OCI-LY7 (cell line): ENCODE data around the gene LHX3. TPM values are rescaled to one million over a fixed set of nuclear protein-coding genes. Genes with fewer than 3 reads are reported as not detected.

Source experiments
- BruUV-seq: library from RNA; stranded (reverse); fragments of 400-500 nt; replicated peaks from 2 replicates; lab custom pipeline; 2021; lab: Mats Ljungman, UMichigan
- CTCF ChIA-PET: fragments of 300-600 bp; sonication (Branson Sonifier 250); formaldehyde crosslinking; loops from one replicate; lab custom pipeline; 2022; ENCODE audit warnings: antibody characterized with exemption; ENCODE audit not compliant: unreplicated experiment; lab: Charles Lee
- POLR2A ChIA-PET: fragments of 300-600 bp; sonication (Branson Sonifier 250); formaldehyde crosslinking; loops from one replicate; lab custom pipeline; 2022; ENCODE audit warnings: antibody characterized with exemption; lab: Charles Lee
- DNase-seq: peaks from one replicate; pipeline ENCODE4 v3.0.0-alpha.2; 2015; ENCODE audit warnings: low spot score
- H2AFZ ChIP-seq: fragments of 200-600 bp; sonication (generic), shearing (Covaris generic); 2 replicates; pipeline ENCODE4 v1.6.1; 2014; ENCODE audit warnings: mild to moderate bottlenecking, antibody characterized with exemption, low read length, moderate library complexity
- H3K27ac ChIP-seq: fragments of 200-600 bp; sonication (generic); 2 replicates; pipeline ENCODE4 v1.5.1; 2014; ENCODE audit warnings: mixed run types, low read depth, mild to moderate bottlenecking, moderate library complexity, low read length, inconsistent platforms; ENCODE audit not compliant: poor library complexity, severe bottlenecking
- H3K36me3 ChIP-seq: fragments of 200-600 bp; sonication (generic); 2 replicates; pipeline ENCODE4 v1.6.1; 2014; ENCODE audit warnings: mild to moderate bottlenecking, antibody characterized with exemption, low read length, moderate library complexity, mixed read lengths; ENCODE audit not compliant: insufficient read depth
- H3K4me1 ChIP-seq: fragments of 200-600 bp; sonication (generic); 2 replicates; pipeline ENCODE4 v1.5.1; 2014; ENCODE audit warnings: mild to moderate bottlenecking, low read length; ENCODE audit not compliant: insufficient read depth, poor library complexity, severe bottlenecking
- H3K4me2 ChIP-seq: fragments of 200-600 bp; sonication (generic); 2 replicates; pipeline ENCODE4 v1.6.1; 2014; ENCODE audit warnings: mild to moderate bottlenecking, low read length
- H3K4me3 ChIP-seq: fragments of 200-600 bp; sonication (generic); 2 replicates; pipeline ENCODE4 v1.5.1; 2014; ENCODE audit warnings: mild to moderate bottlenecking, low read depth, low read length; ENCODE audit not compliant: poor library complexity, severe bottlenecking
- H3K79me2 ChIP-seq: fragments of 200-600 bp; sonication (generic); 2 replicates; pipeline ENCODE4 v1.6.1; 2016; ENCODE audit warnings: low read depth, mild to moderate bottlenecking, low read length, moderate library complexity, mixed read lengths; ENCODE audit not compliant: insufficient read depth
- H3K9me2 ChIP-seq: fragments of 200-600 bp; sonication (generic); 2 replicates; pipeline ENCODE4 v1.6.1; 2016; ENCODE audit warnings: mild to moderate bottlenecking, low read length, mixed read lengths; ENCODE audit not compliant: insufficient read depth
- H3K9me3 ChIP-seq: fragments of 200-600 bp; sonication (generic); 2 replicates; pipeline ENCODE4 v1.6.1; 2014; ENCODE audit warnings: mild to moderate bottlenecking, mixed run types, low read length, mixed read lengths
- H4K20me1 ChIP-seq: fragments of 200-600 bp; sonication (generic); 2 replicates; pipeline ENCODE4 v1.6.1; 2014; ENCODE audit warnings: mild to moderate bottlenecking, antibody characterized with exemption, low read length, moderate library complexity, mixed read lengths; ENCODE audit not compliant: insufficient read depth
- CTCF ChIP-seq: fragments of 200-600 bp; sonication (generic); conservative IDR thresholded peaks from 2 replicates; pipeline ENCODE4 v1.5.1; 2014; ENCODE audit warnings: mild to moderate bottlenecking, antibody characterized with exemption, low read length, moderate library complexity, mixed read lengths
- EZH2phosphoT487 ChIP-seq: fragments of 200-600 bp; sonication (generic); IDR thresholded peaks from 2 replicates; pipeline ENCODE4 v1.6.1; 2018; ENCODE audit warnings: low read depth, borderline replicate concordance, mild to moderate bottlenecking, mixed run types, antibody characterized with exemption, low read length, moderate library complexity, mixed read lengths
- intact Hi-C: fragments of 100-400 bp; cut with micrococcal nuclease; formaldehyde crosslinking; loops from one replicate; pipeline ENCODE4 v1.10.0; 2022; ENCODE audit not compliant: unreplicated experiment
- total RNA-seq, 2 experiments: library from RNA; depleted of rRNA in 1 of 2; stranded (reverse); fragments of >200 nt in 1 of 2; shearing (Covaris generic) in 1 of 2; gene quantifications; 2 replicates each; pipeline ENCODE4 v1.2.3, GENCODE V29; 2014 to 2022

The LHX3 gene
- total RNA-seq, 2 experiments from 2014 or later, result 0.15 TPM; not detected in 1

DNA sequence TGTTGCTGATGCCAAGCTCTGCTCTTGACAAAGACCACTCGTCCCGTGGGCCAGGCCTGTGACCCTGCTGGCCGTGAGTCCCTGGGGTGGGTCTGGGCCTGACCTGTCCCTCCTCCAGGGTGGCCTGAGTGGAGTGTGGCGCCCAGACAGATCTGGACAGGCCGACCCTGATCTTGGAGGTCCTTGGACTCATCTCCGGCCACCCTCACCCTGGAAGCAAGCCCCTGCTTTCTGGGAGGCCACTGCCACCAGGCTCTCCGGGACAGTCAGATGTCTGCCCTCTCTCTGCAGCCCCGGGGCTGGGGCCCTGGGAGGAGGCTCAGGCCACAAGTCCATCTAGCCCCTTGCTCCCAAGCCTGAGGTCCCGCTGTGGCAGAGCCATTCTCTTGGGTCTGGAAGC, 55.1 kb downstream of the LHX3 start:
- Histone ChIP-seq H3K9me2 (no peaks in the 10 kb centered on the region), H3K79me2 (no peaks in the 10 kb centered on the region), H4K20me1 (no peaks in the 10 kb centered on the region), H3K4me1 (no peaks in the 10 kb centered on the region), H3K27ac (no peak overlapping the region), H3K4me2 (no peak overlapping the region), H3K9me3 (no peaks in the 10 kb centered on the region), H2AFZ (no peak overlapping the region), H3K4me3 (no peak overlapping the region), H3K36me3 (no peaks in the 10 kb centered on the region)
- CTCF ChIA-PET, result no interaction called here
- no TSS peak for BruUV-seq
- intact Hi-C loops, result no loop called here
- TF ChIP-seq CTCF (no peak), EZH2phosphoT487 (no peak)
- no peak for DNase-seq
- POLR2A ChIA-PET, result no interaction called here

GRCh38 chr9:136149337-136149736, 55.6 kb downstream of the LHX3 start:
- no peaks in the 10 kb centered on the region for H3K9me3 ChIP-seq
- no peak overlapping the region for H3K27ac ChIP-seq
- no peak for TF ChIP-seq EZH2phosphoT487
- TF ChIP-seq CTCF, result no peak
- no peaks in the 10 kb centered on the region for H3K36me3 ChIP-seq
- H3K9me2 ChIP-seq, result no peaks in the 10 kb centered on the region
- H3K4me2 ChIP-seq, result no peak overlapping the region
- no TSS peak for BruUV-seq
- no peak overlapping the region for H3K4me3 ChIP-seq
- no peaks in the 10 kb centered on the region for H3K79me2 ChIP-seq
- DNase-seq, result no peak
- POLR2A ChIA-PET, result no interaction called here
- intact Hi-C loops, result no loop called here
- H4K20me1 ChIP-seq, result no peaks in the 10 kb centered on the region
- CTCF ChIA-PET, result no interaction called here
- H3K4me1 ChIP-seq, result no peaks in the 10 kb centered on the region
- no peak overlapping the region for H2AFZ ChIP-seq

DNA sequence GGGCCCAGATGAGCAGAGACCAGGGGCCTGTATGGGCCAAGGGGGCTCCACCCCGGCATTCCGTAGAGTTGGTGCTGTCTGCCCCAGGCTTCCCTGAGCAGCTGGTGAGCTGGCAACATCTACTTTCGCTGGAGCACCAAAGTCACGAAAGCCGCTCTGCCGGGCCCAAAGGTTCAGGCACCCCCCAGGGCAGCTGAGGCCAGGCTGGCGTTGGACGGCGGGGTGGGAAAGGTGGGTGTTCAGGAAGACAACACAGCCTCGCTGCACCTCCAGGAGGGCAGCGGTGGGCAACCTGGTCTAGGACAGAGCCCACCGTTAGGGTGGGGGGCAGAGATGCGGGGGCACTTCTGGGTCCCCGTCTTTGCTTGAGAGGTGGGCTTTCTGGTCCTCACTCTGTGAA, 56.2 kb downstream of the LHX3 start:
- H3K4me1 ChIP-seq, result no peaks in the 10 kb centered on the region
- H4K20me1 ChIP-seq, result no peaks in the 10 kb centered on the region
- H3K4me2 ChIP-seq, result no peak overlapping the region
- H3K9me2 ChIP-seq, result no peaks in the 10 kb centered on the region
- intact Hi-C loops, result no loop called here
- no peak overlapping the region for H3K4me3 ChIP-seq
- H3K27ac ChIP-seq, result no peak overlapping the region
- TF ChIP-seq EZH2phosphoT487, result no peak
- TF ChIP-seq CTCF, result no peak
- no peaks in the 10 kb centered on the region for H3K9me3 ChIP-seq
- ChIA-PET CTCF (no interaction called here), POLR2A (no interaction called here)
- no peak for DNase-seq
- no peaks in the 10 kb centered on the region for H3K79me2 ChIP-seq
- H3K36me3 ChIP-seq, result no peaks in the 10 kb centered on the region
- no peak overlapping the region for H2AFZ ChIP-seq
- BruUV-seq, result no TSS peak
